Measurements from ENCODE around the gene PPCDC.

- TF ChIP-seq POLR2A (IDR thresholded peaks at IDR 0.05) (no peak), CTCF (IDR thresholded peaks at IDR 0.05) (no peak)
Observed at GRCh38 chr15:74982183-74982582, 41.2 kb upstream of the PPCDC start.
